Mesendoderm (in vitro differentiated cells): ENCODE results near the gene NSFL1C.

Experiments used
- DNase-seq: peaks from one replicate; pipeline ENCODE4 v3.0.0; 2013
- H2AK5ac ChIP-seq: 2 replicates; pipeline ENCODE4 v1.6.1; 2013; ENCODE audit warnings: low read length, inconsistent platforms
- H2BK120ac ChIP-seq: 2 replicates; pipeline ENCODE4 v1.6.1; 2013; ENCODE audit warnings: low read depth, mild to moderate bottlenecking, low read length, moderate library complexity, mixed read lengths
- H2BK15ac ChIP-seq: replicated peaks from 2 replicates; pipeline ENCODE4 v1.6.1; 2013; ENCODE audit warnings: low read depth, mild to moderate bottlenecking, moderate library complexity
- H2BK5ac ChIP-seq: 2 replicates; pipeline ENCODE4 v1.6.1; 2013; ENCODE audit warnings: low read length, inconsistent platforms
- H3K18ac ChIP-seq: 2 replicates; pipeline ENCODE4 v1.6.1; 2013; ENCODE audit warnings: mild to moderate bottlenecking, low read length, mixed read lengths
- H3K23ac ChIP-seq: one replicate; pipeline ENCODE4 v1.6.1; 2013; ENCODE audit warnings: low read length
- H3K27ac ChIP-seq: 2 replicates; pipeline ENCODE4 v1.5.1; 2013; ENCODE audit warnings: low read depth, mild to moderate bottlenecking, inconsistent platforms, low read length, moderate library complexity
- H3K27me3 ChIP-seq: 2 replicates; pipeline ENCODE4 v1.6.1; 2013; ENCODE audit warnings: low read length, control low read depth, mild to moderate bottlenecking, inconsistent platforms; ENCODE audit not compliant: insufficient read depth, poor library complexity
- H3K36me3 ChIP-seq: 2 replicates; pipeline ENCODE4 v1.6.1; 2013; ENCODE audit warnings: low read length, inconsistent platforms; ENCODE audit not compliant: control insufficient read depth, insufficient read depth
- H3K4ac ChIP-seq: one replicate; pipeline ENCODE4 v1.6.1; 2013; ENCODE audit warnings: low read depth, mild to moderate bottlenecking, low read length, moderate library complexity
- H3K4me1 ChIP-seq: 2 replicates; pipeline ENCODE4 v1.6.1; 2013; ENCODE audit warnings: low read depth, low read length, inconsistent platforms; ENCODE audit not compliant: control insufficient read depth
- H3K4me2 ChIP-seq: 2 replicates; pipeline ENCODE4 v1.6.1; 2013; ENCODE audit warnings: low read length
- H3K4me3 ChIP-seq: 2 replicates; pipeline ENCODE4 v1.5.1; 2013; ENCODE audit warnings: mild to moderate bottlenecking, low read length
- H3K56ac ChIP-seq: one replicate; pipeline ENCODE4 v1.6.1; 2013; ENCODE audit warnings: low read length
- H3K79me1 ChIP-seq: 2 replicates; pipeline ENCODE4 v1.6.1; 2013; ENCODE audit warnings: low read length, inconsistent platforms
- H3K79me2 ChIP-seq: 2 replicates; pipeline ENCODE4 v1.6.1; 2013; ENCODE audit warnings: mild to moderate bottlenecking, low read length; ENCODE audit not compliant: control insufficient read depth, insufficient read depth
- H3K9ac ChIP-seq: 2 replicates; pipeline ENCODE4 v1.6.1; 2013; ENCODE audit warnings: low read length, inconsistent platforms
- H4K5ac ChIP-seq: one replicate; pipeline ENCODE4 v1.6.1; 2013; ENCODE audit warnings: low read length
- H4K8ac ChIP-seq: one replicate; pipeline ENCODE4 v1.6.1; 2013; ENCODE audit warnings: low read depth, mild to moderate bottlenecking, control low read depth, low read length, moderate library complexity
- WGBS: extraction: QIAGEN DNeasy Blood & Tissue Kit; methylation state at CpG from one replicate; pipeline ENCODE4 v1.1.7; 2013; ENCODE audit warnings: low lambda C conversion rate, missing lambda C conversion rate; ENCODE audit not compliant: insufficient coverage; ENCODE audit errors: extremely low coverage; 5-methylcytosine and 5-hydroxymethylcytosine counted together

Gene NSFL1C

GRCh38 chr20:1449370-1449769 lies 17.3 kb downstream of the NSFL1C start:
- Histone ChIP-seq H3K27ac (no peak overlapping the region), H3K56ac (no peak overlapping the region), H3K4me2 (no peak overlapping the region), H3K9ac (no peak overlapping the region), H3K36me3 (peaks cover 48% of the 10 kb centered on the region), H3K4me3 (no peak overlapping the region), H3K79me2 (no peaks in the 10 kb centered on the region), H2BK5ac (no peak overlapping the region), H4K5ac (no peak overlapping the region), H2BK120ac (no peak overlapping the region), H3K79me1 (no peaks in the 10 kb centered on the region), H3K4ac (no peak overlapping the region), H4K8ac (no peak overlapping the region), H3K27me3 (no peaks in the 10 kb centered on the region), H3K23ac (no peak overlapping the region), H2BK15ac (no peak overlapping the region), H2AK5ac (no peak overlapping the region), H3K18ac (no peak overlapping the region), H3K4me1 (no peaks in the 10 kb centered on the region)
- no CpG with 5 or more reads among the region's 6 CpGs for WGBS
- DNase-seq: no peak

- no peak overlapping the region for H2BK15ac ChIP-seq
- no peak overlapping the region for H4K5ac ChIP-seq
- no peaks in the 10 kb centered on the region for H3K4me1 ChIP-seq
- H3K23ac ChIP-seq: no peak overlapping the region
- H2BK5ac ChIP-seq: no peak overlapping the region
- no peak overlapping the region for H3K18ac ChIP-seq
- no peak overlapping the region for H3K4ac ChIP-seq
- no peak overlapping the region for H3K27ac ChIP-seq
- WGBS: no CpG with 5 or more reads among the region's 4 CpGs
- no peaks in the 10 kb centered on the region for H3K79me1 ChIP-seq
- no peaks in the 10 kb centered on the region for H3K79me2 ChIP-seq
- DNase-seq: no peak
- H3K36me3 ChIP-seq: peaks cover 44% of the 10 kb centered on the region
- H2AK5ac ChIP-seq: no peak overlapping the region
- no peak overlapping the region for H3K56ac ChIP-seq
- no peak overlapping the region for H2BK120ac ChIP-seq
- no peaks in the 10 kb centered on the region for H3K27me3 ChIP-seq
- no peak overlapping the region for H3K9ac ChIP-seq
- no peak overlapping the region for H3K4me2 ChIP-seq
- no peak overlapping the region for H3K4me3 ChIP-seq
- no peak overlapping the region for H4K8ac ChIP-seq
Measured at GRCh38 chr20:1448081-1448620, 18.5 kb downstream of the NSFL1C start.

GRCh38 chr20:1446536-1446935 lies 20.1 kb downstream of the NSFL1C start:
- Histone ChIP-seq H3K27ac (no peak overlapping the region), H3K56ac (no peak overlapping the region), H3K79me1 (no peaks in the 10 kb centered on the region), H4K5ac (no peak overlapping the region), H3K79me2 (no peaks in the 10 kb centered on the region), H3K27me3 (no peaks in the 10 kb centered on the region), H3K18ac (no peak overlapping the region), H2BK5ac (no peak overlapping the region), H3K4me2 (no peak overlapping the region), H2AK5ac (no peak overlapping the region), H3K4me3 (no peak overlapping the region), H3K23ac (no peak overlapping the region), H2BK120ac (no peak overlapping the region), H3K36me3 (peaks cover 33% of the 10 kb centered on the region), H3K4me1 (no peaks in the 10 kb centered on the region), H4K8ac (no peak overlapping the region), H2BK15ac (no peak overlapping the region), H3K4ac (no peak overlapping the region), H3K9ac (no peak overlapping the region)
- no CpG with 5 or more reads among the region's 1 CpG for WGBS
- DNase-seq: no peak

- WGBS: no CpG with 5 or more reads among the region's 5 CpGs
- Histone ChIP-seq H3K36me3 (peaks cover 22% of the 10 kb centered on the region), H3K4me2 (no peak overlapping the region), H4K5ac (no peak overlapping the region), H4K8ac (no peak overlapping the region), H3K79me1 (no peaks in the 10 kb centered on the region), H3K27me3 (no peaks in the 10 kb centered on the region), H3K79me2 (no peaks in the 10 kb centered on the region), H3K27ac (no peak overlapping the region), H2BK5ac (no peak overlapping the region), H2BK120ac (no peak overlapping the region), H3K56ac (no peak overlapping the region), H3K18ac (no peak overlapping the region), H3K4me1 (no peaks in the 10 kb centered on the region), H3K4me3 (no peak overlapping the region), H2AK5ac (no peak overlapping the region), H2BK15ac (no peak overlapping the region), H3K9ac (no peak overlapping the region), H3K23ac (no peak overlapping the region), H3K4ac (no peak overlapping the region)
- no peak for DNase-seq
Measured at GRCh38 chr20:1443085-1443484, 23.6 kb downstream of the NSFL1C start.

- Histone ChIP-seq H3K9ac (no peak overlapping the region), H3K23ac (no peak overlapping the region), H3K79me1 (no peaks in the 10 kb centered on the region), H2BK5ac (no peak overlapping the region), H3K18ac (no peak overlapping the region), H3K4ac (no peak overlapping the region), H3K27ac (no peak overlapping the region), H3K4me1 (no peaks in the 10 kb centered on the region), H4K5ac (no peak overlapping the region), H3K56ac (no peak overlapping the region), H4K8ac (no peak overlapping the region), H3K36me3 (peaks cover 21% of the 10 kb centered on the region), H3K4me3 (no peak overlapping the region), H2BK15ac (no peak overlapping the region), H2BK120ac (no peak overlapping the region), H3K4me2 (no peak overlapping the region), H3K79me2 (no peaks in the 10 kb centered on the region), H2AK5ac (no peak overlapping the region), H3K27me3 (no peaks in the 10 kb centered on the region)
- no peak for DNase-seq
- WGBS: no CpG with 5 or more reads among the region's 2 CpGs
Measured at GRCh38 chr20:1442304-1442703, 24.3 kb downstream of the NSFL1C start.

- H2BK120ac ChIP-seq: no peak overlapping the region
- H4K8ac ChIP-seq: no peak overlapping the region
- H3K4me1 ChIP-seq: no peaks in the 10 kb centered on the region
- H3K9ac ChIP-seq: no peak overlapping the region
- no peak overlapping the region for H3K27ac ChIP-seq
- no peak overlapping the region for H4K5ac ChIP-seq
- no peak overlapping the region for H2BK15ac ChIP-seq
- H3K27me3 ChIP-seq: no peaks in the 10 kb centered on the region
- H3K36me3 ChIP-seq: peaks cover 14% of the 10 kb centered on the region
- H2BK5ac ChIP-seq: no peak overlapping the region
- no peak overlapping the region for H3K4me3 ChIP-seq
- no peaks in the 10 kb centered on the region for H3K79me1 ChIP-seq
- H3K4ac ChIP-seq: no peak overlapping the region
- H3K56ac ChIP-seq: no peak overlapping the region
- no peak overlapping the region for H3K18ac ChIP-seq
- H3K4me2 ChIP-seq: no peak overlapping the region
- H3K23ac ChIP-seq: no peak overlapping the region
- DNase-seq: no peak
- no CpG with 5 or more reads among the region's 3 CpGs for WGBS
- no peak overlapping the region for H2AK5ac ChIP-seq
- H3K79me2 ChIP-seq: no peaks in the 10 kb centered on the region
Measured at GRCh38 chr20:1441133-1441532, 25.5 kb downstream of the NSFL1C start.
